NCI-H226 (cell line): Measurements from ENCODE around the gene KANSL1.
A peak's percentile ranks its signal among the peaks of the same experiment; 100 is the strongest.

Experiments used
- DNase-seq: peaks from one replicate; pipeline ENCODE4 v3.0.0-alpha.2; 2015

KANSL1 gene

GRCh38 chr17:46063241-46063640 is 130.0 kb downstream of the KANSL1 start:
- peak; percentile 86 for DNase-seq

- no peak for DNase-seq
Measured at GRCh38 chr17:46061435-46061834, 131.8 kb downstream of the KANSL1 start.

- DNase-seq, result no peak
Measured at GRCh38 chr17:46060461-46060860, 132.8 kb downstream of the KANSL1 start.

- DNase-seq, result no peak
Measured at GRCh38 chr17:46059486-46059885, 133.7 kb downstream of the KANSL1 start.

- DNase-seq, result no peak
Measured at GRCh38 chr17:46057366-46057765, 135.9 kb downstream of the KANSL1 start.

GRCh38 chr17:46056800-46057304 is 136.4 kb downstream of the KANSL1 start:
- DNase-seq, result peak; percentile 5

- DNase-seq, result peak; percentile 32
Measured at GRCh38 chr17:46053911-46054534, 139.2 kb downstream of the KANSL1 start.

- DNase-seq, result no peak
Measured at GRCh38 chr17:46049656-46050055, 143.6 kb downstream of the KANSL1 start.

GRCh38 chr17:46047856-46048255 is 145.4 kb downstream of the KANSL1 start:
- DNase-seq, result no peak

GRCh38 chr17:46047398-46047797 is 145.8 kb downstream of the KANSL1 start:
- no peak for DNase-seq

- no peak for DNase-seq
Measured at GRCh38 chr17:46046957-46047356, 146.3 kb downstream of the KANSL1 start.

GRCh38 chr17:46045639-46046038 is 147.6 kb downstream of the KANSL1 start:
- DNase-seq, result no peak

- DNase-seq, result no peak
Measured at GRCh38 chr17:46044989-46045388, 148.2 kb downstream of the KANSL1 start.

- DNase-seq, result peak; percentile 72
Measured at GRCh38 chr17:46044286-46044928, 148.8 kb downstream of the KANSL1 start.

GRCh38 chr17:46043606-46044005 is 149.6 kb downstream of the KANSL1 start:
- DNase-seq, result no peak

- DNase-seq, result no peak
Measured at GRCh38 chr17:46042925-46043324, 150.3 kb downstream of the KANSL1 start.

GRCh38 chr17:46042246-46042645 is 151.0 kb downstream of the KANSL1 start:
- DNase-seq, result no peak

- no peak for DNase-seq
Measured at GRCh38 chr17:46039592-46040186, 153.5 kb downstream of the KANSL1 start.

GRCh38 chr17:46038937-46039336 is 154.3 kb downstream of the KANSL1 start:
- no peak for DNase-seq

- DNase-seq, result no peak
Measured at GRCh38 chr17:46038414-46038813, 154.8 kb downstream of the KANSL1 start.

- no peak for DNase-seq
Measured at GRCh38 chr17:46037722-46038255, 155.4 kb downstream of the KANSL1 start.

- DNase-seq, result no peak
Measured at GRCh38 chr17:46036491-46036890, 156.7 kb downstream of the KANSL1 start.

GRCh38 chr17:46035112-46035818 is 158.0 kb downstream of the KANSL1 start:
- no peak for DNase-seq
